ENCODE measurements around the gene SHISA5.

DNA sequence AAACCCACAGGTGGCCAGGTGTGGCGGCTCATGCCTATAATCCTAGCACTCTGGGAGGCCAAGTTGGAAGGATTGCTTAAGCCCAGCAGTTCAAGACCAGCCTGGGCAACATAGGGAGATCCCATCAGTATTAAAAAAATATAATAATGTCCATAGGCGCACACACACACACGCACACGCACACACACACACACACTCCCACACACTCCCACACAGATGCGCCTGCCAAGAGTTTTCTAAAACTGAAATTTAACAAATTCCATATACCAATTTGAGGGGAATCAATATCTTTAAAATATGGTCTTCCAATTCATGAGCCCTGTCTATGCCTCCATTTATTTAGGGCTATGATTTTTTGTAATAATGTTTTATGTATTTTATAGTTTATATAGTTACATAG, 17.0 kb downstream of the SHISA5 start:
- no peak for TF ChIP-seq EZH2 (IDR thresholded peaks at IDR 0.05; ENCODE audit: borderline replicate concordance, low read depth, low read length, severe bottlenecking)
- TF ChIP-seq, protein P1, sequence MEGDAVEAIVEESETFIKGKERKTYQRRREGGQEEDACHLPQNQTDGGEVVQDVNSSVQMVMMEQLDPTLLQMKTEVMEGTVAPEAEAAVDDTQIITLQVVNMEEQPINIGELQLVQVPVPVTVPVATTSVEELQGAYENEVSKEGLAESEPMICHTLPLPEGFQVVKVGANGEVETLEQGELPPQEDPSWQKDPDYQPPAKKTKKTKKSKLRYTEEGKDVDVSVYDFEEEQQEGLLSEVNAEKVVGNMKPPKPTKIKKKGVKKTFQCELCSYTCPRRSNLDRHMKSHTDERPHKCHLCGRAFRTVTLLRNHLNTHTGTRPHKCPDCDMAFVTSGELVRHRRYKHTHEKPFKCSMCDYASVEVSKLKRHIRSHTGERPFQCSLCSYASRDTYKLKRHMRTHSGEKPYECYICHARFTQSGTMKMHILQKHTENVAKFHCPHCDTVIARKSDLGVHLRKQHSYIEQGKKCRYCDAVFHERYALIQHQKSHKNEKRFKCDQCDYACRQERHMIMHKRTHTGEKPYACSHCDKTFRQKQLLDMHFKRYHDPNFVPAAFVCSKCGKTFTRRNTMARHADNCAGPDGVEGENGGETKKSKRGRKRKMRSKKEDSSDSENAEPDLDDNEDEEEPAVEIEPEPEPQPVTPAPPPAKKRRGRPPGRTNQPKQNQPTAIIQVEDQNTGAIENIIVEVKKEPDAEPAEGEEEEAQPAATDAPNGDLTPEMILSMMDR (IDR thresholded peaks at IDR 0.05; ENCODE audit: borderline replicate concordance, extremely low read depth, low read length, poor library complexity, severe bottlenecking): no peak
